ENCODE measurements around the gene VSIG1. TPM values are rescaled to one million over a fixed set of nuclear protein-coding genes. Genes with fewer than 3 reads are reported as not detected.

Gene VSIG1
- total RNA-seq, 1 donor from 2014 or later = not detected

DNA sequence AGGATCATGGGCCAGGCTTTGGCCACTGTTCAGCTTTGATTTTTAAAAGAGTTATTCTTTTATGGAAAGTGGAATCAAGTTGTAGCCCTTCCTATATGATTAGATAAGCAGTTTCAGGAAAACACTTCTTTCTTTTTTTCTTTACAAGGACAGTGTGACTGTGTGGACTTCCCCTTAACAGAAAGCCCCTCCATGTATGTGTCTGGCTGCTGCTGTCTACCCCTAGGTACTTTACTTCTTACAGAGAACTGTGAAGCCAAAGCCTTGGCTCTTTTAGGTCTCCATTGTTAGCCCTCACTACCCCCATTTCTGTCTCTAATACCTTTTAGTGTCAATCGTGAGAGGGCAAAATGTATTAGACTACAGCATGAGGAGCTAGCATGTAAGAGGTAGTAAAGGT lies 19.1 kb downstream of the VSIG1 start:
- no peak for DNase-seq (ENCODE audit: low spot score)

DNA sequence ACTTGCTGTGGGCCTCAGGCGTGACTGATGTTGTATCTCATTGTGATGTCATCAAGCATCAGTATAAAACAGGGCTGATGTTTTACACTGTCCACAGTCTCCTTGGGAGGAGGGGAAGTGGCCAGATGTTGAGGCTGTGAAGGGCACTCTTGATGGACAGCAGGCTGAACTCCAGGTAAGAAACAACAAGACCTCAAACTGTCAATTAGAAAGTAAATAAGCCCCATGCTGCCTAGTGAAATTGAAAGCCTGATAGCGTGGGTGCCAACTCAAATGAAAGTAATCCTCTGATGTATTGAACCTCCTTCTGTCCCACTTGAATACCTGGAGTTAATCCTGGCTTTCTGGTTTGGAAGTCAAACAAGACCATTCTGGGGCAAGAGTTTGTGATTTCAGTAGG lies 19.7 kb downstream of the VSIG1 start:
- no peak for DNase-seq (ENCODE audit: low spot score)

DNA sequence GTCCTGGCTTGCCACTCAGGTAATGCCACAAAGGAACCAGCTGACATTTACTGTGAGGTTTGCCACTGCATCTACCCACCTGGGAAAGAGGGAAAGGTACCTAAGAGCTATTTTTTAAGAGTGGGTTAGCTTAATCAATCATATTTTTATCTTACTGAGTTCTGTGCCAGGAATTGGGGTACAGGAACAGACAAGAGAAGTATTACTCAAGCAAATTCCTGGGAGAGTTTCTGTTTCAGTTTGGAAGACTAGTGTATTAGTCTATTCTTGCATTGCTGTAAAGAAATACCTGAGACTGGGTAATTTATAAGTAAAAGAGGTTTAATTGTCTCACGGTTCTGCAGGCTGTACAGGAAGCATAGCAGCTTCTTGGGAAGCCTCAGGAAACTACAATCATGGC lies 23.3 kb downstream of the VSIG1 start:
- no peak for DNase-seq (ENCODE audit: low spot score)

DNA sequence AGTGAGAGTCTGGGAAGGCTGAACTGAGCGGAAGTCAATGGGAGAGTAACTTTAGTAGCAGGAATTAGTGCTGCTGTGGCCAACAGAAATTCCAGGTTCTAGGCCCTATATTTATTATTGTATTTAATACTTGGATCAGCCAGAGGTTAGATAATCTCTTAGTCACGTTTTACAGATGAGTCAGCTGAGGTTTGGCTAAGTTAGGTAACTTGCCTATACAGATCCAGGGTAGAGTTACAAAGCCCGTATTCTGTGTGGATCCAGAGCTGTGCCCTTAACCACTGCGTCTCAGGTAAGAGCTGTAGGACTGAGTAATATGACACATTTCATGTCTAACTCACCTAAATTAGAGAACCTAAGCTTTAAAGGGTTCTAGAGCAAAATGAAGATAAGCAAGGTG lies 26.0 kb downstream of the VSIG1 start:
- DNase-seq (ENCODE audit: low spot score) = no peak

DNA sequence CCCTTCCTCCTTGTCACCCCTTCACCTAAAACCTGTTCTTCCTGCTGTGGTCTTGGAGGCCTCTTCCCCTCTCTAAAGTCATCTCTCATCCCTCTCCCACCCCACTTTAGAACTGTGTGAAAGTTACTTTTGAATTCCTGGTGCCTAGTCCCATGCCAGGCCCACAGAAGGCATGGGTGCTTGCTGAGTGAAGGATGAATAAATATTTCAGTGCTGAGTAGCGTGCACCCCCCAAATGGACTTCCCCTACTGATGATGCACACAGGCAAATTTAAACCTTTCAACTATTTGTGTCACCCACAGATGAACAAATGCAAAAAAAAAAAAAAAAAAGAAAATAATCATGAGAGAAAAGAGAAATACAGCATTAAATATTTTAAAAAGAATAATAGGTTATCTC lies 26.7 kb downstream of the VSIG1 start:
- DNase-seq (ENCODE audit: low spot score) = no peak

DNA sequence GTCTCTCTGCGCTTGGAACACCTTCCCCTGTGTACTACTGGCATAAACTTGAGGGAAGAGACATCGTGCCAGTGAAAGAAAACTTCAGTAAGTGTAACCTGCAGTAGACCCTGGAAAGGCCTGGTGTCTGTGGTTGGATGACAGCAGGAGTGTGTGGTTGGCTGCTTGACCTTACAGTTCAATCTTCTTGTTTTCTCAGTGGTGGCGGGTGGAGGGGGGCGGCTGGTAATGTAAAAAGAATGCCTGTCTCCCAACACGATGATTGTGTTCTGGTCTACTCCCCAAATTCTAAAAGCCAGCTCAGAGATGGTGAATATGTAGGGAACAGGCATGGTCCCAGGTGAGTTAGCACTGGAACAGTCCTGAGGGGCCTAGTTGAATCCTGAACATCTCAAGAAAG lies 27.9 kb downstream of the VSIG1 start:
- DNase-seq (ENCODE audit: low spot score) = no peak

DNA sequence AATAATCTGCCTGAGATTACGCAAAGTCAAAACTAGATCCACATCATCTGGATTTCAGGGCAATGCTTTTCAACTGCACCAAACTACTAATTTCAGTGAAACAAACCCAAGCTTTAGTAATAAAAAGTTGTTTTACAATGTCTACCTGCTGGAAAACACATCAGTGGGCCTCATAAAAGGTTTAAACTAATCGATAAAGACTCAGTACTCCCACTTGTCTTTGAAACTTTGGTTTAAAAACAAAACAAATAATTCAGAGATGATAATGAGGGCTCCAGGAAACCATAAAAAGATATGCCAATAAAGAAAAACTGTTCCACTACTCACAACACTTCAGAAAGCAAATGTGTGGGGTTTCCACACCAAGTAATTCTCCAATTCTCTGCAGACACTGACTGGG lies 36.2 kb downstream of the VSIG1 start:
- DNase-seq (ENCODE audit: low spot score) = no peak

DNA sequence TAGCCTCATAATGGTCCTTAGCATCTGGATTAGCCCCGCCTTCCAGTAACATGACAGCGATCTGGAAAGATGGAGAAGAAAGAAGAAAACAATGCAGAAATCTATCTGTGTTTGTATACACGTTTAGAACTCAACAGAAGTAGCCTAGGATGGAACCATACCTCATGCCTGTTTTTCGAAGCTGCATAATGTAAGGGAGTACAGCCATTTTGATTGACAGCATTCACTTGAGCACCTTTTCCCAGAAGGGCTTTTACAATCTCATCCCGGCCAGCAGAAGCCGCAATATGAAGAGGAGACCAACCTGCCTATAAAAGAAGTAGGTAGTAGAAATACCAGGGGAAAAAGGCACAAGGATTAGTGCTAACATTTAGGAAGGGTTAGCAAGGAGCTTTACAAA lies 42.9 kb downstream of the VSIG1 start:
- no peak for DNase-seq (ENCODE audit: low spot score)

DNA sequence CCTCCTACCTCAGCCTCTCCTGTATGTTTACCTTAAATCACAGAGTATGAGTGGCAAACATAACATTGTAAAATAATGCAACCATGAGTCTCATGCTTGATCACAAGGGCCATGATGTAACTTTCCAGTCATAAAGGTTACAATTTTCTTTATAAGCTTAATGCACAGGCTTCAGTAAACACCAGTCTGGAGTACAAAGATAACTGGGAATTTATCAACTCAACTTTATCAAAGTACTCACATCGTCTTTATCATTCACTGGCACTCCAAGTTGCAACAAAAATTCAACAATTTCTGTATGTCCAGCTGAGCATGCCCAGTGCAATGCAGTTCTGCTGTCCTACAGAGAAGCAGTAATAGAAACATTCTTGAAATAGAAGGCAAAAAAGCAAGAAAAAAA lies 43.6 kb downstream of the VSIG1 start:
- DNase-seq (ENCODE audit: low spot score) = no peak

DNA sequence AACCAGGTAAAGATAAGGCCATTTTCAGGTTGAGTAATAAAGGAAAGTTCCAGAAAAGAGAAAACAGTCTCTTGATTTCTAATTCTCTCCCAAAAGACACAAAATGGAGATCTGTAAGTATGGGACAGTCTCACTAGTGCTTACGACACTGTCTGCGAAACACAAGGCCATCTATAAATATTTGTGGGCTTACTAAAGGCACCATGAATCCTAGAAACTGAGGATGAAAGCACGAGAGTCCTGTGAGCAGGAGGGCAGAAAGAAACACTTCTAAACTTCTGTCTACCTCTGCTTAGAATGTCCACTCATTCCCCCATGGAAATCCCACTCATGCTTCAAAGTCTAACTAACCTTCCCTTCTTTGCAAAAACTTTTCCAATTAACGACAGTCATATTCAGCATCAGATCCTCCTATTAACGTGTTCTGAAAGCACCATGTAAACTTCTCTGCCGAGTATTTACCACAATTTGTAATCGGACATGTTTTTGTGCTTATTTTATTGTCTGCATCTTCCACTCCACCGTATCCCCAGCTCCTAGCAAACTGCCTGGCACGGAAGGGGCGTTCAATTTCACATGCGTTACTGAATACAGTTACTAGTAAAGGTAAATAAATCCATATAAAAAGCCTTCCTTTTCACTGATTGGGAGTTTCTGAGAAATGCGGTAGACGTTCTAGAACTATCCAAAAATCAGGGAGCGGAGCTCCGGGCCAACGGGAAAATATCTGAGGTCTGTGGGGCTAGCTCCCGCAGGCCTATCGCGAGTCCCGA lies 45.8 kb downstream of the VSIG1 start:
- peak; percentile 18 for DNase-seq (ENCODE audit: low spot score)

DNA sequence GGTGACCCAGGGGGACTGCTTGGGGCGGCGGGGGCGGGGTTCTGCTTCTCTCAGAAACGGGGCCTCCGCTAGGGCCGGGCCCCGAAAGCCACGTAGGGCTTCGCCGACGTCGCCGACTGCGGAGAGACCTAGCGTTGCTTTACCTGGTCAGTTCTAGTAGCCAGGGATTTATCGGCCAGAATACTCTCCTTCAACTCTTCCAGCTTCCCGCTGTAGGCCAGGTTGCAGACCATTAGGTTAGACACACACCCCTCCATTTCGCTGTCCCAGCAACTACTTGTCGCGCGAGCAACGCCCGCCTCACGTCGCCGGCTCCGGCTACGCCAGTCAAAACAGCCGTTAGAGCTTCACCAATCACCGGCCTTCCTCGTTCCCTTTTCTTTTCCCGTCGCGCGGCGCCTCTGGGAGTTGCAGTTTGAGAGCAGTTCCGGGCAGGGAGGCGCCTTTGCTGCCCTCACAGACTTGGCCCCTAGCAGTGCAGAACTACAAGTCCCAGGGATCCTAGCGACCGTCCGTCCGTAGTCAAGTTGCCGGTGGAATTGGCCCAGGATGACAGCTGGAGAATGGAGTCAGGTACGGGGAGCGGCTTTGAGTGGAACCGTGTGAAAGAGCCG lies 46.5 kb downstream of the VSIG1 start, which contains the start of the genes ATG4A and PSMD10:
ATG4A (plus strand) TSS at position 515 of the 614 bp plus-strand sequence; CDS start at position 564, 49 bp downstream.
PSMD10 (minus strand) TSS at position 279 of the 614 bp plus-strand sequence; CDS start at position 257, 22 bp downstream.
- DNase-seq (ENCODE audit: low spot score) = peak; percentile 98

DNA sequence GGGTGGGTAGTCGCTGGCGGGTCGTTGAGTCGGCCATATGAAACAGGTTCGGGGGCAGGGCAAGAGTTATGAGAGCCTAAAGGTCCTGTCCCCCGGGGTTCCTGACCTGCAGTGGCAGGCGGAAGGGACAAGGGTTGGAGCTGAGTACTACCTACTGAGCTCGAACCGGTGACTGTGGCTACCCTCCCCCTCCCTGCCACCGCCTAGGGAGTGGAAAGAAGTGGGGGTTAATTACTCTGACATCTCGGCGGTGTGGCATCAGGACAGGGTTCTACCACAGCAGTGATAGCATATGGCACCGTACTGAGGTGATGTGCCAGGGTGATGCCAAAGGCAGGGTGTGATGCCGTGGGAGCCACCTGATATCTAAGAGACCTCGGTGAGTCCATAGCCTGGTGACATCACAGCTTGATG lies 47.0 kb downstream of the VSIG1 start:
- DNase-seq (ENCODE audit: low spot score) = no peak

DNA sequence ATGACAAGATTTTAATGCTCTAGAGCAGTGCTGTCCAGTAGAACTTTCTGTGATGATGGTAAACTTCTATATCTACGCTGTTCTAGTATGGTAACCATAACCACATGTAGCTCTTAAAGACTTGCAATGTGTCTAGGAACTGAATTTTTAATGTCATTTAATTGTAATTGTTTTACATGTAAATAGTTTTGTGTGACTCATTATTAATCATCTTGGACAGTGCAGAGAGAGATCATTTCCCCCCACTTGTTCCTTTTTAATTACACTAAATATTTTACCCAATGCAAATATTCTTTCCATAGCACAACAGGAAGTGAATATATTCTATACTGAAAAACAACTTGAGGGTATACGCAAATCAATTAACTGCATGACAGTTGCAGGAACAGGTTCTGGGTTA lies 52.5 kb downstream of the VSIG1 start:
- no peak for DNase-seq (ENCODE audit: low spot score)

DNA sequence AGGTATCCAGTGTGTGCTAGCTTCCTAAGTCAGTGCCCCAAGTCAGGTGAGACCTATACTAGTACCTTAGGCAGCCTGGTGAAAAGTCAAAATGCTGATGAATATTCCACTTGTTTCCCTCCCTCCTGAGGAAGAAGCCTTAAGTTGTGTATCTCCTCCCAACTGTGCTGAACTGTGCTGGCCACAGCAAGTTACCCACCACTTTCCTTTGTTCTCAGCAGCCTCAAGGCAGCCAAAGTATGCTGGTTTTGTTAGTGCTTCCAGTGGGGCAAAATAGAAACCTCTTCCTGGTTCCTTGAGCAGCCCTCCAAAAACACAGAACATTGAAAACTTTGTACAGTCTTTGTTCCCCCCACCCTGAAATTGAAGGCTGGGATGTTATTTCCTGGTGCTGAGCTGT lies 60.6 kb downstream of the VSIG1 start:
- DNase-seq (ENCODE audit: low spot score) = no peak

DNA sequence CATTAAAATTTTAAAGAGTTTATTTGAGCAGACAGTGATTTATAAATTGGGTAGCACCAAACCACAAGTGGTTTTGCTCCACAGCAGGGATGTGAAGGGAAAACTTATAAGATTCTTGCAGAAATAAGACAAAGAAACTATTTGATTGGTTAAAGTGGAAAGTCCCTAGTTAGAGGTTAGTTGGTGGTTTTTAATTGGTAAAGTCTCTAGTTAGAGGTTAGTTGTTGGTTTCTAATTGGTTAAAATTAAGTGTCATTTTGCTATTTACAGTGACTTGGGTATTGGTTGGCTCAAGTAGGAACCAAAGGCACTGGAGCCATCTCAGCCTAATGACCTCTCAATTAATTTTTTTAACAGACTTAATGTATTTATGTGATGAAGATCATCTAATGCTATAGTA lies 69.7 kb downstream of the VSIG1 start:
- no peak for DNase-seq (ENCODE audit: low spot score)

DNA sequence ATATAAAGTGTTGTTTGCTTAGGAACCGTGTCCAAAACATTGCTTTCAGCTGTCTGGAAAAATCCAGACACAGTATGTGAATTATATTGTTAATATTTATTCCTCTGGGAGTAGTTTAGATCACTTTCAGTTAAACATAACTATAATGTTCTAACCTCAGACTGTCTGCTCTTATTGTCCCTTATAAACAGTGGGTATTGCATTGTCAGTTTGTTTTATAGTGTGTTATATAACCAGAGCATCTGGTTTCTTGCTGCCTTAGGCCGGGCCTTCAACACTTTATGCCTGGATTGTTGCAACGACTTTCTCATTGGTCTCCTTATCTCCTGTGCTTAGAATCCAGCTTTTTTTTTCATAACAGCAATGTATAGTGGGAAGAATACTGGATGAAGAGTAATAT lies 73.1 kb downstream of the VSIG1 start:
- peak; percentile 81 for DNase-seq (ENCODE audit: low spot score)

DNA sequence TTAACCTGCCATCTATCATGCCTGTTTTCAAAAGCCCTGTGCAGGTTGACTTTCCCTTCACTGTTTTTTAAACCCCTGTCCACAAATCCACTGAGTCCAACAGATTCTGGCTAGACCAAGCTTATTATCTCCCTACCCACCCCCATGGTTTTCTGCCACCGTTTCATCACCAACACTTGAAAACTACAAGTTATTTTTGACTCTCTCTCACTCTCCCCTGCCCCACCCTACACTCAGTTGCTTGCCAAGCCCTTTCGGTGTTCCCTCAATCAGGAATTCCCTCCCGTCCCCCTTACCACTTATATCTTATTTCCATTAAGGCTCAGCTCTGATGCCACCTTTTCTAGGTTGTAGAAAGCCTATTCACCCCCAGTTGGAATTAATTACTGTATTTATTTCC lies 76.4 kb downstream of the VSIG1 start:
- no peak for DNase-seq (ENCODE audit: low spot score)

DNA sequence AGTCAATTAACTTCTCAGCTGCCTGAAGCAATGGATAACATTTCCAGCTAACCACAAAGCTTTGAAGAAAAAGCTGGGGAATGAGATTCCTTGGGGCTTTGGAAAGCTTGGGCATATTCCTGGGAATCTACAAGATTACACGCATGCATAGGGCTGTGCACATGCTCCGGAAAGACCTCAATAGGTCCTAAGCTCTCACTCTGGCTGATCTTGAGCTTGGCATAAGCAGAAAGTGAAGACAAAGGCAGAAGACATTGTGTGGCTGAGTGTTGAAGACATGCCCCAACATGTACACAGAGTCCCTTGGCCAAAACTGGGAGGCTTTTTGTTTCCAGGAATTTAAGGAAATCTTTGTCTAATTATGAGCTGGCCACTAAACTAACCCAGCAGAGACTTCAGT lies 77.9 kb downstream of the VSIG1 start:
- no peak for DNase-seq (ENCODE audit: low spot score)

DNA sequence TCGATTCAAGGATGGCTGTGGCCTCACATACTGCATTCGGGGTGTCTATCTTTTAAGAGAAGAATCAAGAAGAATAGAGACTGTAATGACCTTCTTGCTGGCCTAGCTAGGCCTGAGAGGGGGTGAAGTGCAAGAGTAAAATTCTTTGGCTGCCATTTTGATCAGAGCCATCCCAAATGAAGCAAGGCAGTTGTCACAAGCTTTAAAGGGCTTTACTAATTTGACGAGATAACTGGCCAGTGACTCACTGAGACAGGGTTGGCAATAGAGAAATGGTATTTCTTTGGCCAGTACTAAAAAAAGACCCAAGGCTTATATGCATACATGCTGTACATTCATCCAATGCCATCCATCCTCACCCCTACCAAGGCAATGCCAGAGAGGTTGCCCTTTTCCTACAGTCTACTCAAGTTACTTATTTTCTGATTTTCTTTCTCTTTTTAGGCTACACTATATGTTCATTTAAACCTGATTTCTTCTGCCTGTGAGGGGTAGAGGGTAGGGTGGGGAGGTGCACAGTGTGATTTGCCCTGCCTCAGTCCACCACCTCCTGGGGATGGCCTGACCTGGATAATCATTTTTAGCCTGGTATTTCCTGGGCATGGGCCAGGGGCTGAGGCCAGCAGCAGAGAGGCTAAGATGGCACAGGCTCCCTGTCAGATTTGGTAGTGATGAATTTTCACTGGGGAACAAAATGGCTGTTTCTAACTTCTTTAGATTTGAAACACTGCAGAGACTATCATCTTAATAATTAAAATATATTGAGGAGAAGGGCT lies 78.9 kb downstream of the VSIG1 start:
- DNase-seq (ENCODE audit: low spot score) = no peak

DNA sequence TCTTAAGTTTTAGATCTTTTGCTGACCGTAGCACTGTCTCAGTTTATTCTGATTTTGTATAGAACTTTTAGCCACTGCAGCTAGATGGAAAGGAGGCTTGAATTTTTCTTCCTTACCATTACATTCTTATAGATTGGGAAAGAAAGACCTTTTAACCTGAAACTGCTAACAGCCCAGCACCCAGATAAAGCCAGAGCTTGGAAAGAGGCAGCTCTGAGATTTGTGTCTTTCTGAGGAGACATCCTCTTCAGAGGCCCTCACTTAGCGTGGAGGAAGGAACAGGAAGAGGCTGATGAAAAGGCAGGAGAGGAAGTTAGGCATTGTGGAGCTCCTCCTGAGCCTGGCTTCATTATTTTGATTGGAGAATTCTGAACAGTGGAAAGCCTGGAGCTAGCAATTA lies 81.8 kb downstream of the VSIG1 start:
- DNase-seq (ENCODE audit: low spot score) = peak; percentile 17

DNA sequence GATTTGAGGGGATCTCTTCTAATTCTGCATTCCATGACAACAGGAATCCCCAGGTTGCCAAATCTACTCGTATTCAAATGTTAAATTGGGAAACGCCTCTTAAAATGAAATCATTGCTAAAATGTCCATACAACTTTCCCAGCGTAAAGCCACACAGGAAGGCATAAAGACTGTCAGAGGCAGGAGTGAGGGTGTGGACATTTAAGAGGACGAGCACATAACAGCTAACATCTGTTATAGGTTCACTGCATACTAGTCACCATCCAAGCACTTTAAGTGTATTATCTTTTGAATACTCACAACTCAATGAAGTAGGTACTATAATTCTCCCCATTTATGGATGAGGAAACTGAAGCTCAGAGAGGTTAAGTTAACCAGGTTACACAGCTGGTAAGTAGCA lies 82.3 kb downstream of the VSIG1 start:
- no peak for DNase-seq (ENCODE audit: low spot score)
